ENCODE measurements around the gene TEK.

TEK gene

GRCh38 chr9:27182421-27182820, 73.4 kb downstream of the TEK start:
- peaks cover 3% of the 10 kb centered on the region for H3K4me1 ChIP-seq (ENCODE audit: insufficient read depth, low read length)
- H3K36me3 ChIP-seq (ENCODE audit: insufficient read depth, low read length) = no peaks in the 10 kb centered on the region
- H3K9me3 ChIP-seq (ENCODE audit: low read length) = no peaks in the 10 kb centered on the region
- H3K4me3 ChIP-seq (ENCODE audit: low read depth in 1 of 2, low read length in 2 of 2) = no peak overlapping the region
- no peak overlapping the region for H3K27ac ChIP-seq (ENCODE audit: low read depth, low read length)
- no peak overlapping the region for H3K9ac ChIP-seq (ENCODE audit: low read length)
- no peaks in the 10 kb centered on the region for H3K27me3 ChIP-seq (ENCODE audit: control insufficient read depth in 1 of 2, insufficient read depth in 2 of 2, low read length in 2 of 2)

DNA sequence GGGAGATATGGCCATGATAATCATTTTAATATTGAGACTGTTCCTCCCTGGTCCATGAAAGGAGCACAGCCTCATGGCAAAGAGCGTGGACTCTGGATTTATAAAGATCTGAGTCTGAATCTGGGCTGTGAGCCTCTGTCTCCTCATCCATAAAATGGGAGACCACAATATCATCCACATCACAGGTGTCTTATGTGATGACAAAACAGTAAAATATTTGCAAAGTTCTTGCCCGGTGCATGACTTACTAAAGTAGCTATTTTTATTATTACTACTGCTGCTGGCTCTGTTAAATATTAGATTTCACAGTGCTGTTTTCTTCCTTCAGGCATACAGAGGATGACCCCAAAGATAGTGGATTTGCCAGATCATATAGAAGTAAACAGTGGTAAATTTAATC, 74.1 kb downstream of the TEK start:
- no peak overlapping the region for H3K27ac ChIP-seq (ENCODE audit: low read depth, low read length)
- no peak overlapping the region for H3K4me3 ChIP-seq (ENCODE audit: low read depth in 1 of 2, low read length in 2 of 2)
- H3K9me3 ChIP-seq (ENCODE audit: low read length) = no peaks in the 10 kb centered on the region
- no peaks in the 10 kb centered on the region for H3K36me3 ChIP-seq (ENCODE audit: insufficient read depth, low read length)
- no peaks in the 10 kb centered on the region for H3K27me3 ChIP-seq (ENCODE audit: control insufficient read depth in 1 of 2, insufficient read depth in 2 of 2, low read length in 2 of 2)
- peaks cover 3% of the 10 kb centered on the region for H3K4me1 ChIP-seq (ENCODE audit: insufficient read depth, low read length)
- H3K9ac ChIP-seq (ENCODE audit: low read length) = no peak overlapping the region

DNA sequence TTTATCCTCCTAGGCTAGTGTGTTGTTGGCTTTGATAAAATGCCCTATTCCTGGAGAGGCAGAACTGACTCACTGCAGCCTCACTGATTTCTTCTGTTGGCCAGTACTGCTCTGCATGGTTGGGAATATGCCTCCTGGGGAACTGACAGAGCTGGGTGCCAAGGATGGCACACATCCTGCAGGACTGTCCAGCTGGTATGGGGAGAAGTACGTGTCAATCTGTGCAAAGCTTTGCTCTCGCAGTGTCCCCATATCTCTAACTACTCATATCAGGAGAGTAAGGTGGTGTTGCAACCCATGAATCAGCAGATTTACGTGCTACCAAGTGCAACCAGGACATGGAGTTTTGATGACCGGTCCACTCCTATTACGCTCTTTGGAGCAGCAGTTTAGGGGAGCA, 74.7 kb downstream of the TEK start:
- H3K4me3 ChIP-seq (ENCODE audit: low read depth in 1 of 2, low read length in 2 of 2) = no peak overlapping the region
- no peak overlapping the region for H3K27ac ChIP-seq (ENCODE audit: low read depth, low read length)
- peaks cover 3% of the 10 kb centered on the region for H3K4me1 ChIP-seq (ENCODE audit: insufficient read depth, low read length)
- H3K36me3 ChIP-seq (ENCODE audit: insufficient read depth, low read length) = no peaks in the 10 kb centered on the region
- H3K27me3 ChIP-seq (ENCODE audit: control insufficient read depth in 1 of 2, insufficient read depth in 2 of 2, low read length in 2 of 2) = no peaks in the 10 kb centered on the region
- no peak overlapping the region for H3K9ac ChIP-seq (ENCODE audit: low read length)
- H3K9me3 ChIP-seq (ENCODE audit: low read length) = no peaks in the 10 kb centered on the region

GRCh38 chr9:27184556-27185351, 75.7 kb downstream of the TEK start:
- H3K9ac ChIP-seq (ENCODE audit: low read length) = no peak overlapping the region
- no peak overlapping the region for H3K4me3 ChIP-seq (ENCODE audit: low read depth in 1 of 2, low read length in 2 of 2)
- peaks cover 3% of the 10 kb centered on the region for H3K4me1 ChIP-seq (ENCODE audit: insufficient read depth, low read length)
- no peaks in the 10 kb centered on the region for H3K36me3 ChIP-seq (ENCODE audit: insufficient read depth, low read length)
- H3K9me3 ChIP-seq (ENCODE audit: low read length) = no peaks in the 10 kb centered on the region
- no peak overlapping the region for H3K27ac ChIP-seq (ENCODE audit: low read depth, low read length)
- H3K27me3 ChIP-seq (ENCODE audit: control insufficient read depth in 1 of 2, insufficient read depth in 2 of 2, low read length in 2 of 2) = no peaks in the 10 kb centered on the region

- H3K27ac ChIP-seq (ENCODE audit: low read depth, low read length) = no peak overlapping the region
- no peak overlapping the region for H3K9ac ChIP-seq (ENCODE audit: low read length)
- no peaks in the 10 kb centered on the region for H3K36me3 ChIP-seq (ENCODE audit: insufficient read depth, low read length)
- peaks cover 13% of the 10 kb centered on the region for H3K4me1 ChIP-seq (ENCODE audit: insufficient read depth, low read length)
- H3K4me3 ChIP-seq (ENCODE audit: low read depth in 1 of 2, low read length in 2 of 2) = no peak overlapping the region
- no peaks in the 10 kb centered on the region for H3K27me3 ChIP-seq (ENCODE audit: control insufficient read depth in 1 of 2, insufficient read depth in 2 of 2, low read length in 2 of 2)
- no peaks in the 10 kb centered on the region for H3K9me3 ChIP-seq (ENCODE audit: low read length)
These were observed 79.4 kb downstream of the TEK start for GRCh38 chr9:27188426-27188825.

DNA sequence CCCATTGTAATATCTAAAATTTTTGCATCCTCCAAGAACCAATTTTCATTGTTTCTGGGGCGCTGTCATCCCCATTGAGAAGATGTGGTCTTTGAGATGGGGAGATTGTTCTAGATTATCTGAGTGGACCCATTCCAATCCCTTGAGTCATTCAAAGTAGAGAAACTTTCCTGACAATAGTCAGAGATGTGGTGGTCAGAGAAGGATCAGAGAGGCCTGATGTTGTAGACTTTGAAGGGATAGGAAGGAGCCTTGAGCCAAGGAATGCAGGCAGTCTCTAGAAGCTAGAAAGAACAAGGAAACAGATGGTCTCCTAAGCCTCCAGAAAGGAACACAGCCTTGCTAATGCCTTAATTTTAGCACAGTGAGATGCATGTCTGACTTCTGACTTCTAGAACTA, 80.4 kb downstream of the TEK start:
- no peak overlapping the region for H3K9ac ChIP-seq (ENCODE audit: low read length)
- no peaks in the 10 kb centered on the region for H3K9me3 ChIP-seq (ENCODE audit: low read length)
- no peak overlapping the region for H3K27ac ChIP-seq (ENCODE audit: low read depth, low read length)
- H3K4me1 ChIP-seq (ENCODE audit: insufficient read depth, low read length) = peaks cover 23% of the 10 kb centered on the region
- no peaks in the 10 kb centered on the region for H3K36me3 ChIP-seq (ENCODE audit: insufficient read depth, low read length)
- no peak overlapping the region for H3K4me3 ChIP-seq (ENCODE audit: low read depth in 1 of 2, low read length in 2 of 2)
- H3K27me3 ChIP-seq (ENCODE audit: control insufficient read depth in 1 of 2, insufficient read depth in 2 of 2, low read length in 2 of 2) = no peaks in the 10 kb centered on the region

DNA sequence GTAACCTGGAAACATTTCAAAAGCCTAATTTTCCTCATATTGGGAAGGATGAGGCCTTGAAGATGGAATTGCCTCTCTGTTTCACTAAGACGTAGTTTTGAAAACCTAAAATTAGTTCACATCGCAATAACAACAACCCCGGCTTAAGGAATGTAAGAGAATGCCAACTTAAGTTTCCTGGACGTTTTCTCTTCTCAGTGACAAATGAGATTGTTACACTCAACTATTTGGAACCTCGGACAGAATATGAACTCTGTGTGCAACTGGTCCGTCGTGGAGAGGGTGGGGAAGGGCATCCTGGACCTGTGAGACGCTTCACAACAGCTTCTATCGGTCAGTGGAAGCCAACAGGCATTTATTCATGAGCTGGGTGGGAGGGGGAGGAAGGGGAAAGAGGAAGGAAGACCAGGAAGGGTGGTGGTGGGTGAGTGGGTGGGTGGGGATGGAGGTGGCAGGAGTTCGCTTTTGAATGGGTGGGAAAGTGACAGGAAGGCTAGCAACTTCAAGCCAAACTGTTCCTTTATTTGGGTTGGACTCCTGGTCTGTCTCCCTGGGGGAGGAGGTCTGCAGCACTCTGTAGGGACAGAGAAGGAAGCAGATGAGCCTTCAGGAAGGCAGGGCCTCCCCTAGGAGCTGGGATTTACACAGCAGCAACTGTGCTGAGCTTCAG, 83.4 kb downstream of the TEK start:
- Histone ChIP-seq H3K9ac (ENCODE audit: low read length) (no peak overlapping the region), H3K27ac (ENCODE audit: low read depth, low read length) (no peak overlapping the region), H3K9me3 (ENCODE audit: low read length) (no peaks in the 10 kb centered on the region), H3K36me3 (ENCODE audit: insufficient read depth, low read length) (no peaks in the 10 kb centered on the region), H3K4me3 (ENCODE audit: low read depth in 1 of 2, low read length in 2 of 2) (peak overlapping the region in 1 of 2 donors; percentile 6), H3K4me1 (ENCODE audit: insufficient read depth, low read length) (peaks cover 31% of the 10 kb centered on the region), H3K27me3 (ENCODE audit: control insufficient read depth in 1 of 2, insufficient read depth in 2 of 2, low read length in 2 of 2) (no peaks in the 10 kb centered on the region)

DNA sequence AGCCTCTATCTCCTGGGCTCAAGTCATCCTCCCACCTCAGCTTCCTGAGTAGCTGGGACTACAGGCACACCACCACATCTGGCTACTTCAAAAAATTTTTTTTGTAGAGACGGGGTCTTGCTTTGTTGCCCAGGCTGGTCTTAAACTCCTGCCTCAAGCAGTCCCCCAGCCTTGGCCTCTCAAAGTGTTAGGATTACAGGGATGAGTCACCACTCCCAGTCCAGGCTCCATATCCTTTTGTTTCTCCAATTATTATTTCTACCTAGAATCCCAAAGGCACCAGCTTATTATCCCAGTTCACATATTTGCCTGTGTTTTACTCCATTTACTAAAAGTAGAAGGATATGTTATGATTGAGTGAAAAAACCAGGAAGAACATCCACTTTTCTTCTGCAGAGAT, 84.9 kb downstream of the TEK start:
- Histone ChIP-seq H3K4me1 (ENCODE audit: insufficient read depth, low read length) (peaks cover 31% of the 10 kb centered on the region), H3K36me3 (ENCODE audit: insufficient read depth, low read length) (no peaks in the 10 kb centered on the region), H3K9me3 (ENCODE audit: low read length) (no peaks in the 10 kb centered on the region), H3K9ac (ENCODE audit: low read length) (no peak overlapping the region), H3K4me3 (ENCODE audit: low read depth in 1 of 2, low read length in 2 of 2) (no peak overlapping the region), H3K27me3 (ENCODE audit: control insufficient read depth in 1 of 2, insufficient read depth in 2 of 2, low read length in 2 of 2) (no peaks in the 10 kb centered on the region), H3K27ac (ENCODE audit: low read depth, low read length) (no peak overlapping the region)

GRCh38 chr9:27194401-27195091, 85.5 kb downstream of the TEK start:
- H3K27ac ChIP-seq (ENCODE audit: low read depth, low read length) = no peak overlapping the region

DNA sequence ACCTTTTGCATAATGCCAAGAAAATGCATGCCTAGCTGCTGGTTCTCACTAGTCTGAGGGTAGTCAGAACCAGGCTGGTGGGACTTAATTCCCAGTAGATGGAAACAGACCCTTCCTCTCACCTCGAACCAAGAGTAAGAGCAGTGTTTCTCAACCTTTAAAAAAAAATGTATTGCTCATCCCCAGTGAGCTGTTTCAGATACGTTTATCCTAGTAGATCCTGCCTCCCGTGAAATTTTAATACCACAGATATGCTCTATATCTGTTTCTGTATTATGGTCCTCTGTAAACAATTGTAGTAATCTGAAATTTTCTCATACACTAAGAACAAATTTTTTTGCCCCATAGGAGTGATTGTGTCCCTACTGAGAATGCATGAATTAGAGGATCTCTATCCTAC, 86.2 kb downstream of the TEK start:
- no peaks in the 10 kb centered on the region for H3K36me3 ChIP-seq (ENCODE audit: insufficient read depth, low read length)
- no peak overlapping the region for H3K9ac ChIP-seq (ENCODE audit: low read length)
- no peaks in the 10 kb centered on the region for H3K9me3 ChIP-seq (ENCODE audit: low read length)
- H3K27ac ChIP-seq (ENCODE audit: low read depth, low read length) = no peak overlapping the region
- H3K27me3 ChIP-seq (ENCODE audit: control insufficient read depth in 1 of 2, insufficient read depth in 2 of 2, low read length in 2 of 2) = no peaks in the 10 kb centered on the region
- no peak overlapping the region for H3K4me3 ChIP-seq (ENCODE audit: low read depth in 1 of 2, low read length in 2 of 2)
- peaks cover 31% of the 10 kb centered on the region for H3K4me1 ChIP-seq (ENCODE audit: insufficient read depth, low read length)

More at GRCh38 chr9:27194401-27195091, 85.5 kb downstream of the TEK start:
- Histone ChIP-seq H3K4me1 (ENCODE audit: insufficient read depth, low read length) (peaks cover 31% of the 10 kb centered on the region), H3K4me3 (ENCODE audit: low read depth in 1 of 2, low read length in 2 of 2) (no peak overlapping the region), H3K9ac (ENCODE audit: low read length) (no peak overlapping the region), H3K9me3 (ENCODE audit: low read length) (no peaks in the 10 kb centered on the region), H3K27me3 (ENCODE audit: control insufficient read depth in 1 of 2, insufficient read depth in 2 of 2, low read length in 2 of 2) (no peaks in the 10 kb centered on the region), H3K36me3 (ENCODE audit: insufficient read depth, low read length) (no peaks in the 10 kb centered on the region)

GRCh38 chr9:27196383-27196782, 87.4 kb downstream of the TEK start:
- Histone ChIP-seq H3K36me3 (ENCODE audit: insufficient read depth, low read length) (no peaks in the 10 kb centered on the region), H3K9ac (ENCODE audit: low read length) (no peak overlapping the region), H3K9me3 (ENCODE audit: low read length) (no peaks in the 10 kb centered on the region), H3K4me1 (ENCODE audit: insufficient read depth, low read length) (peaks cover 31% of the 10 kb centered on the region), H3K27ac (ENCODE audit: low read depth, low read length) (no peak overlapping the region), H3K4me3 (ENCODE audit: low read depth in 1 of 2, low read length in 2 of 2) (no peak overlapping the region), H3K27me3 (ENCODE audit: control insufficient read depth in 1 of 2, insufficient read depth in 2 of 2, low read length in 2 of 2) (no peaks in the 10 kb centered on the region)

All from muscle layer of colon (tissue), 2 donors.